CD14-positive monocyte (primary cell): ENCODE measurements around the gene NSMF. TPM values are rescaled to one million over a fixed set of nuclear protein-coding genes. Genes with fewer than 3 reads are reported as not detected.

Experiments
- DNase-seq, 3 donors: peaks; one replicate each; pipeline ENCODE4 v3.0.0-alpha.2; 2011 to 2022
- H2AFZ ChIP-seq: 2 replicates; pipeline ENCODE4 v1.6.0; 2012; ENCODE audit warnings: mild to moderate bottlenecking, low read depth, low read length, inconsistent platforms; ENCODE audit not compliant: insufficient read depth, poor library complexity, severe bottlenecking
- H3K27ac ChIP-seq, 2 donors: 1 replicate in 1 of 2; 2 replicates in 1 of 2; pipeline ENCODE4 v1.5.1; 2012 to 2013; ENCODE audit warnings: low read length in 2 of 2, control low read depth in 1 of 2, inconsistent platforms in 1 of 2, low read depth in 1 of 2, mild to moderate bottlenecking in 1 of 2
- H3K27me3 ChIP-seq, 2 donors: one replicate each; pipeline versions ENCODE4 v1.6.0 to v1.6.1; 2011 to 2013; ENCODE audit warnings: low read length in 2 of 2; ENCODE audit not compliant: control insufficient read depth in 2 of 2, insufficient read depth in 2 of 2
- H3K36me3 ChIP-seq, 2 donors: replicated peaks in 1 of 2; 1 replicate in 1 of 2; 2 replicates in 1 of 2; pipeline versions ENCODE4 v1.5.1 to v1.6.1; 2012 to 2013; ENCODE audit warnings: low read length in 2 of 2, control low read depth in 1 of 2, inconsistent platforms in 1 of 2, mild to moderate bottlenecking in 1 of 2; ENCODE audit not compliant: insufficient read depth in 2 of 2, control insufficient read depth in 1 of 2
- H3K4me1 ChIP-seq, 2 donors: 1 replicate in 1 of 2; 2 replicates in 1 of 2; pipeline versions ENCODE4 v1.5.1 to v1.6.1; 2012 to 2013; ENCODE audit warnings: low read length in 2 of 2, control low read depth in 1 of 2, inconsistent platforms in 1 of 2, mild to moderate bottlenecking in 1 of 2, moderate library complexity in 1 of 2; ENCODE audit not compliant: insufficient read depth in 2 of 2, control insufficient read depth in 1 of 2
- H3K4me2 ChIP-seq: replicated peaks from 2 replicates; pipeline ENCODE3; 2012; ENCODE audit warnings: low read length, moderate library complexity, mild to moderate bottlenecking; ENCODE audit not compliant: poor library complexity, severe bottlenecking; ENCODE audit errors: extremely low read depth
- H3K4me3 ChIP-seq, 3 experiments: fragments of 200-600 bp in 1 of 3; sonication (generic) in 1 of 3; replicated peaks in 1 of 3; 1 replicate in 2 of 3; 2 replicates in 1 of 3; pipeline ENCODE4 v1.5.1; 2011 to 2013; ENCODE audit warnings: low read length in 3 of 3, mild to moderate bottlenecking in 3 of 3, control low read depth in 2 of 3, low read depth in 2 of 3, inconsistent platforms in 1 of 3, moderate library complexity in 1 of 3
- H3K79me2 ChIP-seq: 2 replicates; pipeline ENCODE4 v1.6.0; 2012; ENCODE audit warnings: mild to moderate bottlenecking, control low read depth, inconsistent platforms, low read length, moderate library complexity; ENCODE audit not compliant: insufficient read depth
- H3K9ac ChIP-seq: 2 replicates; pipeline ENCODE4 v1.6.0; 2017; ENCODE audit warnings: low read length, mild to moderate bottlenecking; ENCODE audit not compliant: insufficient read depth, poor library complexity, severe bottlenecking
- H3K9me3 ChIP-seq, 2 donors: replicated peaks in 1 of 2; 1 replicate in 1 of 2; 2 replicates in 1 of 2; pipeline versions ENCODE4 v1.5.1 to v1.6.1; 2012 to 2013; ENCODE audit warnings: low read length in 2 of 2, control low read depth in 1 of 2; ENCODE audit not compliant: control insufficient read depth in 1 of 2, insufficient read depth in 1 of 2
- H4K20me1 ChIP-seq: 2 replicates; pipeline ENCODE4 v1.6.0; 2012; ENCODE audit warnings: mild to moderate bottlenecking, low read length, control low read depth, moderate library complexity; ENCODE audit not compliant: insufficient read depth
- H3K27ac Mint-ChIP-seq, 7 donors: one replicate each; pipeline ENCODE4 v1.8.0; 2020; ENCODE audit warnings: mild to moderate bottlenecking in 7 of 7, mixed read lengths in 7 of 7, moderate library complexity in 6 of 7, inconsistent platforms in 2 of 7
- H3K27me3 Mint-ChIP-seq, 3 donors: one replicate each; pipeline ENCODE4 v1.8.0; 2021 to 2022; ENCODE audit warnings: low read depth in 3 of 3, mild to moderate bottlenecking in 3 of 3, mixed read lengths in 3 of 3, moderate library complexity in 3 of 3, inconsistent platforms in 1 of 3
- H3K36me3 Mint-ChIP-seq, 2 donors: one replicate each; pipeline ENCODE4 v1.8.0; 2020; ENCODE audit warnings: mixed read lengths in 2 of 2, inconsistent platforms in 1 of 2, mild to moderate bottlenecking in 1 of 2
- H3K4me1 Mint-ChIP-seq: one replicate; pipeline ENCODE4 v1.8.0; 2020; ENCODE audit warnings: mild to moderate bottlenecking, mixed read lengths
- H3K4me3 Mint-ChIP-seq, 2 donors: one replicate each; pipeline ENCODE4 v1.8.0; 2020; ENCODE audit warnings: mild to moderate bottlenecking in 2 of 2, mixed read lengths in 2 of 2, moderate library complexity in 1 of 2
- H3K9me3 Mint-ChIP-seq, 7 donors: one replicate each; pipeline ENCODE4 v1.8.0; 2020 to 2022; ENCODE audit warnings: mixed read lengths in 7 of 7, mild to moderate bottlenecking in 6 of 7, moderate library complexity in 6 of 7, inconsistent platforms in 2 of 7
- CTCF ChIP-seq: fragments of 200-600 bp; IDR thresholded peaks from one replicate; pipeline ENCODE4 v1.8.0; 2022; ENCODE audit warnings: antibody characterized with exemption, mild to moderate bottlenecking
- WGBS: methylation state at CpG from one replicate; pipeline ENCODE4 v1.1.5; 2013; ENCODE audit warnings: missing lambda C conversion rate; ENCODE audit not compliant: insufficient coverage; 5-methylcytosine and 5-hydroxymethylcytosine counted together
- intact Hi-C, 2 donors: fragments of 100-400 bp; cut with micrococcal nuclease; formaldehyde crosslinking; loops; one replicate each; pipeline versions ENCODE4 v1.15.0 to v1.15.1; 2023
- polyA plus RNA-seq, 3 donors: library from polyadenylated mRNA; depleted of rRNA in 1 of 3; unstranded in 2 of 3; stranded (reverse) in 1 of 3; fragments of 300-500 nt in 2 of 3; fragments of >200 nt in 1 of 3; fragmentation: Illumina TruSeq in 2 of 3; gene quantifications; 1 replicate in 2 of 3; 2 replicates in 1 of 3; pipeline ENCODE4 v1.2.3, GENCODE V29; 2012 to 2021

Gene NSMF
- polyA plus RNA-seq, 3 donors, result 4.6 to 68.4 (median 5.3) TPM

- Histone ChIP-seq H3K4me2 (no peak overlapping the region), H3K4me3 (no peak overlapping the region), H3K79me2 (no peaks in the 10 kb centered on the region), H3K27ac (no peak overlapping the region), H4K20me1 (peaks cover 25% of the 10 kb centered on the region), H2AFZ (no peak overlapping the region), H3K4me1 (peaks cover 4 to 6% of the 10 kb centered on the region in 2 donors), H3K9ac (no peak overlapping the region), H3K27me3 (peaks cover 7 to 18% of the 10 kb centered on the region in 2 donors), H3K36me3 (no peaks in the 10 kb centered on the region), H3K9me3 (peaks cover 9 to 21% of the 10 kb centered on the region in 2 donors)
- intact Hi-C loops, result loop anchor here (5.0 kb wide), 2 partner anchors 78 to 98 kb away; no protein-coding TSS in a partner anchor
- H3K27me3 Mint-ChIP-seq, result peaks cover 22 to 37% (median 23%) of the 10 kb centered on the region in 3 donors
- H3K4me3 Mint-ChIP-seq, result no peak overlapping the region
- peaks cover 11% of the 10 kb centered on the region for H3K4me1 Mint-ChIP-seq
- H3K36me3 Mint-ChIP-seq, result peaks cover 15 to 21% of the 10 kb centered on the region in 2 donors
- peaks cover 15 to 32% (median 24%) of the 10 kb centered on the region in 7 donors for H3K9me3 Mint-ChIP-seq
- no peak for DNase-seq
- WGBS, result 90% methylated on average over 22 of the region's 24 CpGs
- no peak for TF ChIP-seq CTCF
- peak overlapping the region in 2 of 7 donors; percentile 23 to 63 for H3K27ac Mint-ChIP-seq
These were observed 54.1 kb downstream of the NSMF start for GRCh38 chr9:137404961-137405567.

- Histone ChIP-seq H3K4me1 (peaks cover 15% of the 10 kb centered on the region in 2 donors), H2AFZ (no peak overlapping the region), H4K20me1 (peaks cover 22% of the 10 kb centered on the region), H3K4me3 (no peak overlapping the region), H3K9ac (no peak overlapping the region), H3K36me3 (no peaks in the 10 kb centered on the region), H3K27ac (no peak overlapping the region), H3K4me2 (no peak overlapping the region), H3K9me3 (peaks cover 9 to 30% of the 10 kb centered on the region in 2 donors), H3K79me2 (no peaks in the 10 kb centered on the region), H3K27me3 (peaks cover 7 to 18% of the 10 kb centered on the region in 2 donors)
- H3K36me3 Mint-ChIP-seq, result peaks cover 17 to 18% of the 10 kb centered on the region in 2 donors
- DNase-seq, result no peak
- peaks cover 19 to 38% (median 25%) of the 10 kb centered on the region in 7 donors for H3K9me3 Mint-ChIP-seq
- H3K27me3 Mint-ChIP-seq, result peaks cover 22 to 29% (median 22%) of the 10 kb centered on the region in 3 donors
- no peak for TF ChIP-seq CTCF
- H3K27ac Mint-ChIP-seq, result peak overlapping the region in 3 of 7 donors; percentile 14 to 72 (median 57)
- 98% methylated on average over 11 of the region's 15 CpGs for WGBS
- intact Hi-C loops, result no loop called here
- H3K4me1 Mint-ChIP-seq, result peaks cover 20% of the 10 kb centered on the region
- no peak overlapping the region for H3K4me3 Mint-ChIP-seq
These were observed 55.9 kb downstream of the NSMF start for GRCh38 chr9:137403269-137403668.
